B cell (primary cell): ENCODE results near the gene ZNHIT3.

Experiments used
- EZH2 ChIP-seq: IDR thresholded peaks from 2 replicates; pipeline ENCODE4 v1.6.1; 2012; ENCODE audit warnings: borderline replicate concordance, low read depth, mild to moderate bottlenecking, moderate library complexity, low read length; ENCODE audit not compliant: insufficient read depth, poor library complexity, severe bottlenecking
- TF ChIP-seq, protein P1 (sequence below): fragments of 200-600 bp; IDR thresholded peaks from one replicate; pipeline ENCODE4 v1.8.0; 2022; ENCODE audit warnings: antibody characterized with exemption, mild to moderate bottlenecking

GRCh38 chr17:36503456-36504155 lies 17.1 kb downstream of the ZNHIT3 start:
- TF ChIP-seq, protein P1, sequence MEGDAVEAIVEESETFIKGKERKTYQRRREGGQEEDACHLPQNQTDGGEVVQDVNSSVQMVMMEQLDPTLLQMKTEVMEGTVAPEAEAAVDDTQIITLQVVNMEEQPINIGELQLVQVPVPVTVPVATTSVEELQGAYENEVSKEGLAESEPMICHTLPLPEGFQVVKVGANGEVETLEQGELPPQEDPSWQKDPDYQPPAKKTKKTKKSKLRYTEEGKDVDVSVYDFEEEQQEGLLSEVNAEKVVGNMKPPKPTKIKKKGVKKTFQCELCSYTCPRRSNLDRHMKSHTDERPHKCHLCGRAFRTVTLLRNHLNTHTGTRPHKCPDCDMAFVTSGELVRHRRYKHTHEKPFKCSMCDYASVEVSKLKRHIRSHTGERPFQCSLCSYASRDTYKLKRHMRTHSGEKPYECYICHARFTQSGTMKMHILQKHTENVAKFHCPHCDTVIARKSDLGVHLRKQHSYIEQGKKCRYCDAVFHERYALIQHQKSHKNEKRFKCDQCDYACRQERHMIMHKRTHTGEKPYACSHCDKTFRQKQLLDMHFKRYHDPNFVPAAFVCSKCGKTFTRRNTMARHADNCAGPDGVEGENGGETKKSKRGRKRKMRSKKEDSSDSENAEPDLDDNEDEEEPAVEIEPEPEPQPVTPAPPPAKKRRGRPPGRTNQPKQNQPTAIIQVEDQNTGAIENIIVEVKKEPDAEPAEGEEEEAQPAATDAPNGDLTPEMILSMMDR = no peak
- no peak for TF ChIP-seq EZH2
